DOHH2 (cell line): ENCODE data around the gene RRP15.

Source experiments
- H3F3A ChIP-seq: fragments of 200-600 bp; sonication (generic), shearing (Covaris generic); 2 replicates; pipeline ENCODE4 v1.6.0; 2016; ENCODE audit warnings: antibody characterized with exemption, mild to moderate bottlenecking; ENCODE audit not compliant: control insufficient read depth, insufficient read depth
- H3K27ac ChIP-seq: fragments of 200-600 bp; sonication (generic); 2 replicates; pipeline ENCODE4 v1.5.1; 2014; ENCODE audit warnings: low read depth, mild to moderate bottlenecking, low read length, moderate library complexity
- H3K27me3 ChIP-seq: fragments of 200-600 bp; sonication (generic); 2 replicates; pipeline ENCODE4 v1.6.1; 2014; ENCODE audit warnings: mild to moderate bottlenecking, low read length, mixed read lengths; ENCODE audit not compliant: control insufficient read depth
- H3K36me3 ChIP-seq: fragments of 200-600 bp; sonication (generic); 2 replicates; pipeline ENCODE4 v1.6.1; 2014; ENCODE audit warnings: mild to moderate bottlenecking, low read length, moderate library complexity, mixed read lengths; ENCODE audit not compliant: control insufficient read depth
- H3K4me1 ChIP-seq: fragments of 200-600 bp; sonication (generic); 2 replicates; pipeline ENCODE4 v1.6.1; 2014; ENCODE audit warnings: mild to moderate bottlenecking, low read length, mixed read lengths; ENCODE audit not compliant: control insufficient read depth
- H3K4me2 ChIP-seq: fragments of 200-600 bp; sonication (generic); 2 replicates; pipeline ENCODE4 v1.6.0; 2014; ENCODE audit warnings: mild to moderate bottlenecking, low read length, moderate library complexity
- H3K4me3 ChIP-seq: fragments of 200-600 bp; sonication (generic); 2 replicates; pipeline ENCODE4 v1.5.1; 2014; ENCODE audit warnings: mild to moderate bottlenecking, low read length, mixed read lengths
- H3K79me2 ChIP-seq: fragments of 200-600 bp; sonication (generic); 2 replicates; pipeline ENCODE4 v1.6.1; 2014; ENCODE audit warnings: mild to moderate bottlenecking, low read length, mixed read lengths; ENCODE audit not compliant: control insufficient read depth
- H3K9me2 ChIP-seq: fragments of 200-600 bp; sonication (generic); replicated peaks from 2 replicates; pipeline ENCODE4 v1.6.1; 2014; ENCODE audit warnings: mild to moderate bottlenecking, low read length, mixed read lengths; ENCODE audit not compliant: control insufficient read depth
- H3K9me3 ChIP-seq: fragments of 200-600 bp; sonication (generic); 2 replicates; pipeline ENCODE4 v1.6.1; 2014; ENCODE audit warnings: antibody characterized with exemption, low read length, mixed read lengths; ENCODE audit not compliant: control insufficient read depth, insufficient read depth
- H4K20me1 ChIP-seq: fragments of 200-600 bp; sonication (generic); 2 replicates; pipeline ENCODE4 v1.6.0; 2014; ENCODE audit warnings: low read depth, mild to moderate bottlenecking, antibody characterized with exemption, low read length, moderate library complexity; ENCODE audit not compliant: control insufficient read depth, insufficient read depth
- EZH2phosphoT487 ChIP-seq: fragments of 200-600 bp; sonication (generic); IDR thresholded peaks from 2 replicates; pipeline ENCODE4 v1.6.1; 2017; ENCODE audit warnings: borderline replicate concordance, mild to moderate bottlenecking, antibody characterized with exemption, low read length, moderate library complexity, mixed read lengths
- TF ChIP-seq, protein P1 (sequence below): fragments of 200-600 bp; sonication (generic); IDR thresholded peaks from one replicate; pipeline ENCODE4 v1.5.1; 2014; ENCODE audit warnings: antibody characterized with exemption, mild to moderate bottlenecking, low read depth, low read length; ENCODE audit not compliant: poor library complexity, severe bottlenecking

The RRP15 gene

DNA sequence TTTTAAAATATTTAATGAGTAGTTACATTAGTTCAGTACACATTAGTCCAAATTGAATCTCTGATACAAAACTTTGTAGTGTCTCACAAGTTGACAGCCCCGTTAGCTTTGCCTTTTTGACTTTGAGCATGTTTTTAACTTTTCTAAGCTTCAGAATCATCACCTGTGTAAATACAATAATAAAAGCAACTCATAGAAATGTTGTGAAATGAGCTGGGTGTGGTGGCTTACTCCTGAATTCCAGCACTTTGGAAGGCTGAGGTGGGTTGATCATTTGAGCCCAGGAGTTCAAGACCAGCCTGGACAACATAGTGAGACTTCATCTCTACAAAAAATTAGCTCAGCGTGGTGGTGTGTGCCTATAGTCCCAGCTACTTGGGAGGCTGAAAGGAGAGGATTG, 11.1 kb downstream of the RRP15 start:
- TF ChIP-seq, protein P1, sequence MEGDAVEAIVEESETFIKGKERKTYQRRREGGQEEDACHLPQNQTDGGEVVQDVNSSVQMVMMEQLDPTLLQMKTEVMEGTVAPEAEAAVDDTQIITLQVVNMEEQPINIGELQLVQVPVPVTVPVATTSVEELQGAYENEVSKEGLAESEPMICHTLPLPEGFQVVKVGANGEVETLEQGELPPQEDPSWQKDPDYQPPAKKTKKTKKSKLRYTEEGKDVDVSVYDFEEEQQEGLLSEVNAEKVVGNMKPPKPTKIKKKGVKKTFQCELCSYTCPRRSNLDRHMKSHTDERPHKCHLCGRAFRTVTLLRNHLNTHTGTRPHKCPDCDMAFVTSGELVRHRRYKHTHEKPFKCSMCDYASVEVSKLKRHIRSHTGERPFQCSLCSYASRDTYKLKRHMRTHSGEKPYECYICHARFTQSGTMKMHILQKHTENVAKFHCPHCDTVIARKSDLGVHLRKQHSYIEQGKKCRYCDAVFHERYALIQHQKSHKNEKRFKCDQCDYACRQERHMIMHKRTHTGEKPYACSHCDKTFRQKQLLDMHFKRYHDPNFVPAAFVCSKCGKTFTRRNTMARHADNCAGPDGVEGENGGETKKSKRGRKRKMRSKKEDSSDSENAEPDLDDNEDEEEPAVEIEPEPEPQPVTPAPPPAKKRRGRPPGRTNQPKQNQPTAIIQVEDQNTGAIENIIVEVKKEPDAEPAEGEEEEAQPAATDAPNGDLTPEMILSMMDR = no peak
- no peak for TF ChIP-seq EZH2phosphoT487
- H3K27ac ChIP-seq = no peak overlapping the region
- H3K36me3 ChIP-seq = peaks cover 28% of the 10 kb centered on the region
- H3K9me3 ChIP-seq = no peaks in the 10 kb centered on the region
- H3K4me3 ChIP-seq = no peak overlapping the region
- H3K79me2 ChIP-seq = peaks cover 97% of the 10 kb centered on the region
- H3K4me1 ChIP-seq = no peaks in the 10 kb centered on the region
- no peaks in the 10 kb centered on the region for H3K27me3 ChIP-seq
- no peaks in the 10 kb centered on the region for H3K9me2 ChIP-seq
- H3F3A ChIP-seq = 0 out of 2 replicates have a peak, but pooled peaks cover 2% of the 10 kb centered on the region
- H4K20me1 ChIP-seq = peaks cover 8% of the 10 kb centered on the region; the same call in 1 of the 2 replicates
- no peak overlapping the region for H3K4me2 ChIP-seq

DNA sequence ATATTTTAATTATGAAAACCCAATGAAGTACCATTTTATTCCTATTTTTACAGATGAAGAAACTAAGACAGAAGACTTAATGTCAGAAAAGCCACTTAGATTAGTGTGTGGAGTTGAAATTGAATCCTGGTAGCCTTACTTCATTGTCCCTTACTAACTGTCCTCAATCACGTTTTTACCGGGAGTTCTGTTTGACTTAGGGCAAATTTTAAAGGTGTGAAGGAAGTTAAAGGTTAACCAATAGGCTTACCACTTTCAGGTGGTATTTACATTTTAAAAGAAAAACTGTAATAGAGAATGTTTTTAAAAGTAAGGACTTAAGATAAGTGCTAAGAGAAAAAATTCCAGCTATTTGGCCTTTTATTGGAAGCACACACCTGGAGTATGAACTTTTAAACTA, 12.4 kb downstream of the RRP15 start:
- Histone ChIP-seq H3K9me3 (no peaks in the 10 kb centered on the region), H3K9me2 (no peaks in the 10 kb centered on the region), H3K4me2 (no peak overlapping the region), H4K20me1 (peaks cover 10% of the 10 kb centered on the region; the same call in 1 of the 2 replicates), H3K27me3 (no peaks in the 10 kb centered on the region), H3K79me2 (peaks cover 96% of the 10 kb centered on the region), H3K27ac (no peak overlapping the region), H3F3A (0 out of 2 replicates have a peak, but pooled peaks cover 2% of the 10 kb centered on the region), H3K4me1 (no peaks in the 10 kb centered on the region), H3K4me3 (no peak overlapping the region), H3K36me3 (peaks cover 39% of the 10 kb centered on the region)
- no peak for TF ChIP-seq EZH2phosphoT487
- TF ChIP-seq, protein P1 = no peak

DNA sequence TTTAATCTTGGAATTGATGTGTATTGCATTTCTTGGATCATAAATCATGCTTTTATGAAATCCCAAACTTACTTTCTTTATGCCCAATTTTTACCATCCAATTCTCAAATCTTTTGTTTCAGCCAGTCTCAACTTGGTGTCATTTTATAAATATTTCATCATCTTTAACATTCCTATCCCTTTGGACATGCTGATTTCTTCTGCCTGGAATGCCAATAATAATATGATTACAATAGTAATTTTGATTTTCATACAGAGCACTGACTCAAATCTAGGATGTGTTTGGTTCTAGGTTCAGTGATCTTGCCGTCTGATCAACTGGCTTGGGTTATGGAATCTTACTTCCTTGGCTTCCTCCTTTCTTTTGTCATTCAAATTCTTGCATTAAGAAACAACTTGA, 12.8 kb downstream of the RRP15 start:
- Histone ChIP-seq H3K36me3 (peaks cover 43% of the 10 kb centered on the region), H3K4me1 (no peaks in the 10 kb centered on the region), H3K9me3 (no peaks in the 10 kb centered on the region), H3K4me2 (no peak overlapping the region), H3K4me3 (no peak overlapping the region), H3K27ac (no peak overlapping the region), H3K27me3 (no peaks in the 10 kb centered on the region), H3K79me2 (peaks cover 95% of the 10 kb centered on the region), H3K9me2 (no peaks in the 10 kb centered on the region), H4K20me1 (peaks cover 8% of the 10 kb centered on the region; the same call in 1 of the 2 replicates), H3F3A (0 out of 2 replicates have a peak, but pooled peaks cover 2% of the 10 kb centered on the region)
- TF ChIP-seq, protein P1 = no peak
- TF ChIP-seq EZH2phosphoT487 = no peak

- Histone ChIP-seq H4K20me1 (peaks cover 8% of the 10 kb centered on the region; the same call in 1 of the 2 replicates), H3K79me2 (peaks cover 90% of the 10 kb centered on the region), H3K4me1 (no peaks in the 10 kb centered on the region), H3K36me3 (peaks cover 48% of the 10 kb centered on the region), H3K9me2 (no peaks in the 10 kb centered on the region), H3K9me3 (no peaks in the 10 kb centered on the region), H3K27me3 (no peaks in the 10 kb centered on the region), H3K4me2 (no peak overlapping the region), H3K4me3 (no peak overlapping the region), H3F3A (0 out of 2 replicates have a peak, but pooled peaks cover 2% of the 10 kb centered on the region), H3K27ac (no peak overlapping the region)
- TF ChIP-seq EZH2phosphoT487 = no peak
- TF ChIP-seq, protein P1 = no peak
Measured at GRCh38 chr1:218298398-218298797, 13.3 kb downstream of the RRP15 start.
